HTR-8/SVneo (cell line): ENCODE measurements around the gene MAPK8IP2.

Source experiments
- DNase-seq: peaks from one replicate; pipeline ENCODE4 v3.0.0; 2011; ENCODE audit warnings: low spot score, mixed read lengths; ENCODE audit not compliant: insufficient read length
- FAIRE-seq: peaks from 2 replicates; lab custom pipeline; 2011; peaks lifted over from hg19 to GRCh38; lab: Jason Lieb, UNC

MAPK8IP2 gene

GRCh38 chr22:50574383-50574755 is 26.2 kb upstream of the MAPK8IP2 start:
- no peak for FAIRE-seq

GRCh38 chr22:50575426-50575941 is 25.1 kb upstream of the MAPK8IP2 start:
- no peak for DNase-seq
- FAIRE-seq: no peak

More at GRCh38 chr22:50574383-50574755, 26.2 kb upstream of the MAPK8IP2 start:
- DNase-seq: no peak

- DNase-seq (no peak), FAIRE-seq (no peak)
Measured at GRCh38 chr22:50576070-50576469, 24.5 kb upstream of the MAPK8IP2 start.

- no peak for DNase-seq
- FAIRE-seq: no peak
Measured at GRCh38 chr22:50576806-50577696, 23.5 kb upstream of the MAPK8IP2 start.

- no peak for DNase-seq
- no peak for FAIRE-seq
Measured at GRCh38 chr22:50577697-50577986, 23.0 kb upstream of the MAPK8IP2 start.

GRCh38 chr22:50577987-50578775 is 22.4 kb upstream of the MAPK8IP2 start, which contains the start of gene CPT1B:
TSS of gene CPT1B (minus strand) at chr22:50578427. CDS start at chr22:50577915, 512 bp downstream.
- no peak for DNase-seq
- no peak for FAIRE-seq

GRCh38 chr22:50578776-50579310 is 21.8 kb upstream of the MAPK8IP2 start:
- DNase-seq (no peak), FAIRE-seq (no peak)

- FAIRE-seq: no peak
Measured at GRCh38 chr22:50579752-50580151, 20.8 kb upstream of the MAPK8IP2 start.

GRCh38 chr22:50581031-50581949 is 19.3 kb upstream of the MAPK8IP2 start:
- DNase-seq (no peak), FAIRE-seq (no peak)

More at GRCh38 chr22:50579752-50580151, 20.8 kb upstream of the MAPK8IP2 start:
- no peak for DNase-seq

GRCh38 chr22:50581950-50582492 is 18.6 kb upstream of the MAPK8IP2 start:
- DNase-seq: no peak
- FAIRE-seq: peak; percentile 40

GRCh38 chr22:50582493-50583293 is 17.9 kb upstream of the MAPK8IP2 start, which contains the start of gene CHKB:
TSS of gene CHKB (minus strand) at chr22:50582849. CDS start at chr22:50582781, 68 bp downstream.
- FAIRE-seq: peak; percentile 84
- peak; percentile 98 for DNase-seq

- no peak for FAIRE-seq
- no peak for DNase-seq
Measured at GRCh38 chr22:50583294-50583861, 17.2 kb upstream of the MAPK8IP2 start.

- FAIRE-seq: no peak
- DNase-seq: no peak
Measured at GRCh38 chr22:50584106-50585096, 16.2 kb upstream of the MAPK8IP2 start.

GRCh38 chr22:50585238-50585637 is 15.4 kb upstream of the MAPK8IP2 start:
- DNase-seq: no peak
- FAIRE-seq: no peak

GRCh38 chr22:50585781-50586180 is 14.8 kb upstream of the MAPK8IP2 start:
- DNase-seq (no peak), FAIRE-seq (no peak)

GRCh38 chr22:50586416-50586815 is 14.2 kb upstream of the MAPK8IP2 start:
- no peak for FAIRE-seq
- no peak for DNase-seq

GRCh38 chr22:50587407-50587806 is 13.2 kb upstream of the MAPK8IP2 start:
- FAIRE-seq: no peak
- DNase-seq: no peak
